Ishikawa (cell line): ENCODE results near the gene IMMP2L.
A peak's percentile ranks its signal among the peaks of the same experiment; 100 is the strongest.

Source experiments
- CEBPB ChIP-seq: IDR thresholded peaks from 2 replicates; pipeline ENCODE4 v1.6.1; 2012
- CREB1 ChIP-seq: IDR thresholded peaks from 2 replicates; pipeline ENCODE4 v1.6.1; 2012; ENCODE audit warnings: low read depth
- EGR1 ChIP-seq: IDR thresholded peaks from 2 replicates; pipeline ENCODE4 v1.6.1; 2012
- EP300 ChIP-seq: IDR thresholded peaks from 2 replicates; pipeline ENCODE4 v1.6.1; 2012; ENCODE audit warnings: borderline replicate concordance
- FOXM1 ChIP-seq: IDR thresholded peaks from 2 replicates; pipeline ENCODE4 v1.6.1; 2012; ENCODE audit warnings: low read depth, borderline replicate concordance
- MAX ChIP-seq: IDR thresholded peaks from 2 replicates; pipeline ENCODE4 v1.6.1; 2012
- NFIC ChIP-seq: IDR thresholded peaks from 2 replicates; pipeline ENCODE4 v1.6.1; 2012
- RAD21 ChIP-seq: IDR thresholded peaks from 2 replicates; pipeline ENCODE4 v1.6.1; 2012; ENCODE audit warnings: low read depth
- REST ChIP-seq: IDR thresholded peaks from 2 replicates; pipeline ENCODE4 v1.6.1; 2012; ENCODE audit warnings: low read depth, mild to moderate bottlenecking
- TAF1 ChIP-seq: IDR thresholded peaks from 2 replicates; pipeline ENCODE4 v1.6.1; 2012; ENCODE audit warnings: low read depth, mild to moderate bottlenecking
- TCF12 ChIP-seq: IDR thresholded peaks from 2 replicates; pipeline ENCODE4 v1.6.1; 2012; ENCODE audit warnings: low read depth
- TEAD4 ChIP-seq: IDR thresholded peaks from 2 replicates; pipeline ENCODE4 v1.6.1; 2012
- USF1 ChIP-seq: IDR thresholded peaks from 2 replicates; pipeline ENCODE4 v1.6.1; 2012
- YY1 ChIP-seq: IDR thresholded peaks from 2 replicates; pipeline ENCODE4 v1.6.1; 2012; ENCODE audit warnings: low read depth
- ZBTB7A ChIP-seq: IDR thresholded peaks from 2 replicates; pipeline ENCODE4 v1.6.1; 2012; ENCODE audit warnings: low read depth

The IMMP2L gene

GRCh38 chr7:111290419-111290818, 271.9 kb downstream of the IMMP2L start:
- TF ChIP-seq MAX: no peak

DNA sequence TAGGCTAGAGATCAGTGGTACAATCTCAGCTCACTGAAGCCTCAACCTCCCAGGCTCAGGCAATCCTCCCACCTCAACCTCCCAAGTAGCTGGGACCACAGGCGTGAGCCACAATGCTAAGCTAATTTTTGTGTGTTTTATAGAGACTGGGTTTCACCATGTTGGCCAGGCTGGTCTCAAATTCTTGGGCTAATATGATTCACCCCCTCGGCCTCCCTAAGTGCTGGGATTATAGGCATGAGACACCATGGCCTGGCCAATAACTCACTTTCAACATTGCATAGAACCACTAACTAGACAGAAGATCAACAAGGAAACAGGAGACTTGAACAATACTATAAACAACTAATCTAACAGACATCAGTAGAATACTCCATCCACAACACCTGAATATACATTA, 279.7 kb downstream of the IMMP2L start:
- TF ChIP-seq TAF1: no peak
- TF ChIP-seq USF1: no peak
- TF ChIP-seq ZBTB7A: no peak
- TF ChIP-seq RAD21: no peak
- TF ChIP-seq REST: no peak
- TF ChIP-seq CREB1: no peak
- TF ChIP-seq TCF12: no peak
- no peak for TF ChIP-seq YY1
- no peak for TF ChIP-seq MAX
- no peak for TF ChIP-seq EGR1
- TF ChIP-seq CEBPB: no peak
- TF ChIP-seq TEAD4: no peak
- no peak for TF ChIP-seq FOXM1
- no peak for TF ChIP-seq NFIC
- no peak for TF ChIP-seq EP300

DNA sequence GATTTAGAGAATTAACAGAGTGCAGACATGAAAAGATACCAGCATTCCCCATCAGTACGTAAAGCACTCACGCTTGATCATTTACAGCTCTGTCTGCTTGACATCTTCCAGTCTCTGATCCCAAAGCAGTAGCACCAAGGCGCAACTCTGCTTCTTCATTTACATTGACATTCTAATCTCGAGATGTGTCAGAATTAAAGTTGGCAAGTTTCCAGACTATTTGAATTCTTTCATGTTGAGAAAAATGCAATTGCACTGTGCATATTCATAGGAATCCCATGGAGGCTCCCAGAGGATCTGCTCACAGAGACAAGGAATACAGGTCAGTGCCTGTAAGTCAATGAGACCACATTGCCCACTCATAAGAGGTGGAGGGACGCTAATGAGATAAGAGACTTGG, 287.4 kb downstream of the IMMP2L start:
- TF ChIP-seq USF1: no peak
- TF ChIP-seq EGR1: no peak
- no peak for TF ChIP-seq CEBPB
- TF ChIP-seq REST: no peak
- no peak for TF ChIP-seq TAF1
- TF ChIP-seq RAD21: no peak
- no peak for TF ChIP-seq TEAD4
- TF ChIP-seq ZBTB7A: no peak
- no peak for TF ChIP-seq MAX
- TF ChIP-seq NFIC: no peak
- TF ChIP-seq YY1: no peak
- TF ChIP-seq TCF12: no peak
- TF ChIP-seq FOXM1: no peak
- no peak for TF ChIP-seq EP300
- no peak for TF ChIP-seq CREB1

DNA sequence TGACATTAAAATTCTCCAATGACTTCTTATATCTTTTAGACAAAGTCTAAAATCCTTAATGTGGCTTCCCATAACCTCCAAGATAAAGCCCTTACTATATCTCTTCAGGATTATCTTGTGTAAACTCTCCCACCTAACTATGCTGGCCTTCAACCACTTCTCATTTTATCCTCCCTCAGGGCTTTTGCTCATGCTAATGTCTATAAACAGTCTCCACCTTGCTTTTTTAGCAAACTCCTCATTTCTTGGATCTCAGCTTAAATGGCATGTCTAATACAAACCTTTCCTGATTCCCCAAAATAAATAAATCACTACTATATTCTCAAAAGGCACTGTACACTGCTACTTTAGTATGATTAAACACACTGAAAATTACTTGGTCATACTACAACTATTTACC, 290.2 kb downstream of the IMMP2L start:
- TF ChIP-seq NFIC (no peak), REST (no peak), TAF1 (no peak), FOXM1 (no peak), CEBPB (no peak)

DNA sequence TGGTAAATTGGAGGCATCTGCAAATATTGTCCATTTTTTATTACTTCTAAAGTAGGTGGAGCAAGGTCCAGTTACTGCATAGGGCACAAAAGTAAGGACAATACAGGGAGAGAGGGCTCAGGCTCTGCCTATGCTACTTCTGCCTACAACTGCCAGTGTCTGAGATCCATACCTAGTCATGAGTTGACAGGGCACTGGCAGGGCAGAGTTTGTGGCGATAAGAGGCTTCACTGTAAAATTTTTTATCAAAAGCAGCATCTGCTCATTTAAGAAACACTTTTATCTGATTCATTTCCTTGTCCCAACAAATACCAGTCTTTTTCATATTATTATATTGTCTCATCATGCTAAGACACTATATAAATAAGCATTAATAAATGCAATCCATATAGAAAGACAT, 293.4 kb downstream of the IMMP2L start:
- TF ChIP-seq NFIC (no peak), RAD21 (no peak), CEBPB (no peak), CREB1 (no peak), TAF1 (no peak), EP300 (no peak), FOXM1 (no peak), TEAD4 (no peak)

DNA sequence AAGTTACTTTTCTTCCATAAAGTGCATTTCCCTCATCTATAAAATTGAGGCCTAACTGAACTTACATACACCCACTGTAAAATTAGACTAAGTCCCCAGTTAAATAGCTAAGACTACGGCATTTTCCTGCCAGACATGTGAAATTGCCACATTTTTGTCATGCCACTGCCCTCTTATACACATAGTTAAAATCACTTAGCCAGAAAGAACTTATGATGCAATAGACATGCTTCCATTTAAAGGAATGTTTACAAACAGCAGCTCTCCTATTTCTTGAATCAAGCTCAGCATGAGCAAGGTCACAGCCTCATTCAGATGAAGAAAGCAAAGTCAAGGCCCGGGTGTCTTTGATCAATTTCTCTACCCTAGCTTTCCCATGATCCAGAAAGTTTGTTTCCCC, 295.7 kb downstream of the IMMP2L start:
- TF ChIP-seq NFIC: no peak
- no peak for TF ChIP-seq YY1
- TF ChIP-seq MAX: peak; percentile 34; the same call in 1 of the 2 replicates
- peak; percentile 90 for TF ChIP-seq CEBPB
- peak; percentile 86 for TF ChIP-seq TEAD4
